ENCODE measurements around the gene FNDC8. TPM values are rescaled to one million over a fixed set of nuclear protein-coding genes. Genes with fewer than 3 reads are reported as not detected.

Gene FNDC8
- polyA plus RNA-seq, 2 of the 4 experiments (the other 2 are of a cell fraction): not detected

DNA sequence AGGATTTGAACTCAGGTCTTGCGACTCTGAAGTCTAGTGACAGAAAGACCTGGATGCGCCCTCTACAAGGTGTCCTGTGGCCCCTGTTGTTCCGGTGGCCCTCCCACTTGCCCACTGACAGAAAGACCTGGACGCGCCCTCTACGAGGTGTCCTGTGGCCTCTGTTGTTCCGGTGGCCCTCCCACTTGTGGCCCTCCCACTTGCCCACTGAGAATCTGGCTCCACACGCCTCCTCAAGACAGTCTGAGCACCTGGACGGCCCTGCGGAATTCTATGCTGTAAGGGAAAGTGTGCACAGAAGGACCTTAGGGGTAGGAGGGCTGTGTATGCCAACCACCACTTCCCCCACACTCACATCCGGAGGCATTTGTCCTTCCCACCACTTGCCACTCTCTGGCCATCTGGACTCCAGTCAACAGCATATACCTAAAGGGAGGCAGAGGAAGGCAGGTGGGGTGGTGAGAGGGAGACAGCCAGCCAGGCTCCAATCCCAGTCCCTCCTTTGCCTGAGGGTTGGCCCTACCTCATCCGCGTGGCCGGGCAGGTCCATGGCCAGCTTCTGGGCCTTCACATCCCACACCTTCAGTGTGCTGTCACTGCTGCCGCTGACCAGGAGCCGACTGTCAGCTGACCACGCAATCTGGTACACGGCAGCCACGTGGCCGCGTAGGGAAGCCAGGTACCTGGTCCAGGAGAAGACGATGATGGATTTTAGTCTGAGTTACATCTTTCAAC is 11.6 kb downstream of the FNDC8 start:
- CTCF ChIA-PET: interaction anchor here (0.5 to 7.1 kb wide), 4 partner anchors 9 to 430 kb away, joined by 3 to 69 read pairs (median 4); partner anchors contain the start of gene RAD51D
- POLR2A ChIA-PET: no interaction called here
- no peak overlapping the region for H3K4me3 ChIP-seq
- no peak overlapping the region for H3K4me2 ChIP-seq
- FAIRE-seq: no peak
- no peak overlapping the region for H3K27ac ChIP-seq
- 95% methylated on average over 22 of the region's 22 CpGs for WGBS (ENCODE audit: missing lambda C conversion rate)
- TF ChIP-seq CHD4 (IDR thresholded peaks at IDR 0.05; ENCODE audit: borderline replicate concordance) (no peak), POLR2AphosphoS2 (conservative IDR thresholded peaks at IDR 0.05; ENCODE audit: low read length) (no peak), JUNB (IDR thresholded peaks at IDR 0.05) (no peak), FOXS1 (CRISPR knock-in tag; IDR thresholded peaks at IDR 0.05) (no peak), JUN (IDR thresholded peaks at IDR 0.05) (no peak), FOSB (CRISPR knock-in tag; IDR thresholded peaks at IDR 0.05) (no peak), RARB (CRISPR knock-in tag; IDR thresholded peaks at IDR 0.05) (no peak), CEBPB (IDR thresholded peaks at IDR 0.05) (no peak), NPAS2 (CRISPR knock-in tag; IDR thresholded peaks at IDR 0.05; ENCODE audit: borderline replicate concordance) (no peak), ZNF302 (CRISPR knock-in tag; IDR thresholded peaks at IDR 0.05) (no peak), RAD21 (conservative IDR thresholded peaks at IDR 0.05 in 1 of 2, IDR thresholded peaks at IDR 0.05 in 1 of 2) (no peak), FOSL2 (IDR thresholded peaks at IDR 0.05) (no peak), FOSL2 (CRISPR knock-in tag; IDR thresholded peaks at IDR 0.05) (no peak), NFE2L2 (conservative IDR thresholded peaks at IDR 0.05; ENCODE audit: low read length) (no peak), EHMT2 (IDR thresholded peaks at IDR 0.05; ENCODE audit: low read depth) (no peak), NR3C1 (IDR thresholded peaks at IDR 0.05) (no peak), HOXB13 (CRISPR knock-in tag; IDR thresholded peaks at IDR 0.05; ENCODE audit: low read depth) (no peak)
- TF ChIP-seq, protein P1, sequence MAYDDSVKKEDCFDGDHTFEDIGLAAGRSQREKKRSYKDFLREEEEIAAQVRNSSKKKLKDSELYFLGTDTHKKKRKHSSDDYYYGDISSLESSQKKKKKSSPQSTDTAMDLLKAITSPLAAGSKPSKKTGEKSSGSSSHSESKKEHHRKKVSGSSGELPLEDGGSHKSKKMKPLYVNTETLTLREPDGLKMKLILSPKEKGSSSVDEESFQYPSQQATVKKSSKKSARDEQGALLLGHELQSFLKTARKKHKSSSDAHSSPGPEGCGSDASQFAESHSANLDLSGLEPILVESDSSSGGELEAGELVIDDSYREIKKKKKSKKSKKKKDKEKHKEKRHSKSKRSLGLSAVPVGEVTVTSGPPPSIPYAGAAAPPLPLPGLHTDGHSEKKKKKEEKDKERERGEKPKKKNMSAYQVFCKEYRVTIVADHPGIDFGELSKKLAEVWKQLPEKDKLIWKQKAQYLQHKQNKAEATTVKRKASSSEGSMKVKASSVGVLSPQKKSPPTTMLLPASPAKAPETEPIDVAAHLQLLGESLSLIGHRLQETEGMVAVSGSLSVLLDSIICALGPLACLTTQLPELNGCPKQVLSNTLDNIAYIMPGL (CRISPR knock-in tag; IDR thresholded peaks at IDR 0.05; ENCODE audit: borderline replicate concordance): no peak
- TF ChIP-seq, protein P2, sequence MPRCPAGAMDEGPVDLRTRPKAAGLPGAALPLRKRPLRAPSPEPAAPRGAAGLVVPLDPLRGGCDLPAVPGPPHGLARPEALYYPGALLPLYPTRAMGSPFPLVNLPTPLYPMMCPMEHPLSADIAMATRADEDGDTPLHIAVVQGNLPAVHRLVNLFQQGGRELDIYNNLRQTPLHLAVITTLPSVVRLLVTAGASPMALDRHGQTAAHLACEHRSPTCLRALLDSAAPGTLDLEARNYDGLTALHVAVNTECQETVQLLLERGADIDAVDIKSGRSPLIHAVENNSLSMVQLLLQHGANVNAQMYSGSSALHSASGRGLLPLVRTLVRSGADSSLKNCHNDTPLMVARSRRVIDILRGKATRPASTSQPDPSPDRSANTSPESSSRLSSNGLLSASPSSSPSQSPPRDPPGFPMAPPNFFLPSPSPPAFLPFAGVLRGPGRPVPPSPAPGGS (IDR thresholded peaks at IDR 0.05): no peak
- no peak for ATAC-seq
- no peak for DNase-seq (ENCODE audit: low read depth in 1 of 2, low spot score in 1 of 2)
- no peaks in the 10 kb centered on the region for H3K4me1 ChIP-seq
- no peaks in the 10 kb centered on the region for H3K9me3 ChIP-seq

DNA sequence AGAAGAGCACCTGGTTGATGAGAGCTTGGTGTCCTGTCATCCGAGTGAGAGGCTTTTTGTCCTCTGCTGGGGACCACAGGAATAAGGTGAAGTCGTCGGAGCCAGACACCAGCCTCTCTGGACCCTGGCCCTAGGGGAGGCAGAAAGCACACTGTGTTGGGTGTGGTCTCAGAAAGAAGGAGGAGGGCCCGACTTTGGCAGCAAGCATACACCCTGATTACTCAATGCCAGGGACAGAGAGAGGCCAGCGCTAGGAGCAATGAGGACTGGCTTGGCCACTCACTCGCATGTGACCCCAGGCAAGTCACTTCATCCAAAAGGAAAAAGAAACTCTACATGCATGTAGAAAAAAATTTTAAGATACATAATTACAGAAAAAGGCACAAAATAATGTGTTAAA is 13.9 kb downstream of the FNDC8 start:
- Histone ChIP-seq H3K4me1 (peaks cover under 1% of the 10 kb centered on the region; the same call in 1 of the 3 replicates), H3K4me2 (no peak overlapping the region), H3K27ac (no peak overlapping the region), H3K9me3 (no peaks in the 10 kb centered on the region), H3K4me3 (no peak overlapping the region)
- ATAC-seq: no peak
- ChIA-PET POLR2A (no interaction called here), CTCF (interaction anchor here (0.5 to 1.2 kb wide), 2 partner anchors 19 to 691 kb away, joined by 3 to 4 read pairs; no protein-coding TSS in a partner anchor)
- FAIRE-seq: no peak
- no peak for DNase-seq (ENCODE audit: low read depth in 1 of 2, low spot score in 1 of 2)
- TF ChIP-seq RFX5 (IDR thresholded peaks at IDR 0.05): no peak
- TF ChIP-seq, protein P3, sequence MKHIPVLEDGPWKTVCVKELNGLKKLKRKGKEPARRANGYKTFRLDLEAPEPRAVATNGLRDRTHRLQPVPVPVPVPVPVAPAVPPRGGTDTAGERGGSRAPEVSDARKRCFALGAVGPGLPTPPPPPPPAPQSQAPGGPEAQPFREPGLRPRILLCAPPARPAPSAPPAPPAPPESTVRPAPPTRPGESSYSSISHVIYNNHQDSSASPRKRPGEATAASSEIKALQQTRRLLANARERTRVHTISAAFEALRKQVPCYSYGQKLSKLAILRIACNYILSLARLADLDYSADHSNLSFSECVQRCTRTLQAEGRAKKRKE (CRISPR knock-in tag; IDR thresholded peaks at IDR 0.05; ENCODE audit: low read depth): no peak
- TF ChIP-seq CEBPB (IDR thresholded peaks at IDR 0.05): no peak
- no peak for TF ChIP-seq JUNB (IDR thresholded peaks at IDR 0.05)
- no peak for TF ChIP-seq NPAS2 (CRISPR knock-in tag; IDR thresholded peaks at IDR 0.05; ENCODE audit: borderline replicate concordance)
- TF ChIP-seq SMC3 (IDR thresholded peaks at IDR 0.05): no peak
- no peak for TF ChIP-seq SREBF2 (IDR thresholded peaks at IDR 0.05)
- 88% methylated on average over 6 of the region's 6 CpGs for WGBS (ENCODE audit: missing lambda C conversion rate)

Measured in A549 (cell line).